Measurements from ENCODE around the gene IDH2. TPM values are rescaled to one million over a fixed set of nuclear protein-coding genes. Genes with fewer than 3 reads are reported as not detected.
"Not testable (repeated sequence)": the region's sequence is repeated elsewhere in the genome, so short reads cannot be mapped to it uniquely, and the experiment has no call there.

Gene IDH2
- total RNA-seq, 4 donors from 2014 or later, result 29.4 to 49.6 (median 33.5) TPM

DNA sequence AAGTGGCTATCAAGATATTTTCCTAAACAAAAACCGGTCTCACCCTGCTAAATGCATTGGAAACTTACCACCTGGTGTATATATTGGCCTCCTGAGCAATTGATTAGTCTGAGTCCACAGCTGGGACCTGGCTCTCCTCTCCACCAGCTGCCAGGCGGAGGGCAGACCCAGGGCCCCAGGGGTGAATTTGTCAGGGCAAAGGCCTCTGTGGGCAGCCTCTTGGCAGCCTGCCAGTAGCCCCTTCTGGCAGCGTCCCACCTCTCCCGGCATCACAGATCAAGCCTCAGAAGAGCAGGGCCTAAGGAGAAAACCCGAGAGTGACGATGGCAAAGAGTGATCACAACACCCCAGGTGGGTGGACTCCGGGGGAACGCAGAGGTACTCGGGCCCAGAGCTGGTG is 43.0 kb upstream of the IDH2 start:
- H3K4me1 ChIP-seq, result peaks cover 0 to 21% of the 10 kb centered on the region in 2 donors
- WGBS, 2 donors, result 64 to 72% methylated on average over 9 of the region's 9 CpGs
- DNase-seq, result no peak
- H3K27me3 ChIP-seq, result no peaks in the 10 kb centered on the region
- TF ChIP-seq, protein P1, sequence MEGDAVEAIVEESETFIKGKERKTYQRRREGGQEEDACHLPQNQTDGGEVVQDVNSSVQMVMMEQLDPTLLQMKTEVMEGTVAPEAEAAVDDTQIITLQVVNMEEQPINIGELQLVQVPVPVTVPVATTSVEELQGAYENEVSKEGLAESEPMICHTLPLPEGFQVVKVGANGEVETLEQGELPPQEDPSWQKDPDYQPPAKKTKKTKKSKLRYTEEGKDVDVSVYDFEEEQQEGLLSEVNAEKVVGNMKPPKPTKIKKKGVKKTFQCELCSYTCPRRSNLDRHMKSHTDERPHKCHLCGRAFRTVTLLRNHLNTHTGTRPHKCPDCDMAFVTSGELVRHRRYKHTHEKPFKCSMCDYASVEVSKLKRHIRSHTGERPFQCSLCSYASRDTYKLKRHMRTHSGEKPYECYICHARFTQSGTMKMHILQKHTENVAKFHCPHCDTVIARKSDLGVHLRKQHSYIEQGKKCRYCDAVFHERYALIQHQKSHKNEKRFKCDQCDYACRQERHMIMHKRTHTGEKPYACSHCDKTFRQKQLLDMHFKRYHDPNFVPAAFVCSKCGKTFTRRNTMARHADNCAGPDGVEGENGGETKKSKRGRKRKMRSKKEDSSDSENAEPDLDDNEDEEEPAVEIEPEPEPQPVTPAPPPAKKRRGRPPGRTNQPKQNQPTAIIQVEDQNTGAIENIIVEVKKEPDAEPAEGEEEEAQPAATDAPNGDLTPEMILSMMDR (IDR thresholded peaks at IDR 0.05), result no peak
- TF ChIP-seq POLR2A (IDR thresholded peaks at IDR 0.05), result no peak
- H3K36me3 ChIP-seq, result no peaks in the 10 kb centered on the region
- H3K9me3 ChIP-seq, result no peaks in the 10 kb centered on the region
- H3K4me3 ChIP-seq (replicated peaks in 1 of 3), result no peak overlapping the region
- H3K27ac ChIP-seq, result no peak overlapping the region
- intact Hi-C loops (cut with DNase I), result no loop called here

DNA sequence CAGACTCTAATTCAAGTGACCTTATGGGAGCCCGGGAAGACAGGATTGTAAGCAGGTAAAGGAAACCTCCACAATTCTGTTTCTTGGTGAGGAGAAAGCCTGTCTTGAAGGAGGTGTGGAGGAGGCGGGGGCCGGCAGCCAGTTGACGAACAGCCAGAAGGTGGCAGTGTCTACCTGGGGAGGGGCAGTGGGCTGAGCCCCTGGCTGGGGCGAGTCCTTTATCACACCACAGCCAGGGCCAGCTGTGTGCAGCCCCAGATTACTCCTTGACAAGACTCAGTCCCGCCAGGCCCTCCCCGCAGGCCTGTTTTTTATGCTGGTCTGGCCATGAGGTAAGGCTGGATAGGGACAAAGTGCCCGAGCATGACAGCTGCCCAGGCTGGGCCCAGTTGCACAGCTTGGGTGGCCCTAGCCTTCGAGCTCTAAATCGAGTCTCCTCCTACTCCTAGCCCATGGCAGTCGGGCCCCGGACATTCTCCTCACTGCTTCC is 40.9 kb upstream of the IDH2 start:
- Histone ChIP-seq H3K27me3 (no peaks in the 10 kb centered on the region), H3K4me3 (replicated peaks in 1 of 3) (no peak overlapping the region), H3K4me1 (peaks cover 6 to 22% of the 10 kb centered on the region in 2 donors), H3K9me3 (no peaks in the 10 kb centered on the region), H3K27ac (peak overlapping the region; percentile 31 to 77 (median 61)), H3K36me3 (no peaks in the 10 kb centered on the region)
- WGBS, 2 donors, result 17 to 20% methylated on average over 10 to 12 of the region's 12 CpGs
- DNase-seq, result peak; percentile 80 to 84
- no peak for TF ChIP-seq POLR2A (IDR thresholded peaks at IDR 0.05)
- TF ChIP-seq, protein P1 (IDR thresholded peaks at IDR 0.05), result peak in 5 of 6 experiments; percentile 23 to 75 (median 63)
- intact Hi-C loops (cut with DNase I), result no loop called here

DNA sequence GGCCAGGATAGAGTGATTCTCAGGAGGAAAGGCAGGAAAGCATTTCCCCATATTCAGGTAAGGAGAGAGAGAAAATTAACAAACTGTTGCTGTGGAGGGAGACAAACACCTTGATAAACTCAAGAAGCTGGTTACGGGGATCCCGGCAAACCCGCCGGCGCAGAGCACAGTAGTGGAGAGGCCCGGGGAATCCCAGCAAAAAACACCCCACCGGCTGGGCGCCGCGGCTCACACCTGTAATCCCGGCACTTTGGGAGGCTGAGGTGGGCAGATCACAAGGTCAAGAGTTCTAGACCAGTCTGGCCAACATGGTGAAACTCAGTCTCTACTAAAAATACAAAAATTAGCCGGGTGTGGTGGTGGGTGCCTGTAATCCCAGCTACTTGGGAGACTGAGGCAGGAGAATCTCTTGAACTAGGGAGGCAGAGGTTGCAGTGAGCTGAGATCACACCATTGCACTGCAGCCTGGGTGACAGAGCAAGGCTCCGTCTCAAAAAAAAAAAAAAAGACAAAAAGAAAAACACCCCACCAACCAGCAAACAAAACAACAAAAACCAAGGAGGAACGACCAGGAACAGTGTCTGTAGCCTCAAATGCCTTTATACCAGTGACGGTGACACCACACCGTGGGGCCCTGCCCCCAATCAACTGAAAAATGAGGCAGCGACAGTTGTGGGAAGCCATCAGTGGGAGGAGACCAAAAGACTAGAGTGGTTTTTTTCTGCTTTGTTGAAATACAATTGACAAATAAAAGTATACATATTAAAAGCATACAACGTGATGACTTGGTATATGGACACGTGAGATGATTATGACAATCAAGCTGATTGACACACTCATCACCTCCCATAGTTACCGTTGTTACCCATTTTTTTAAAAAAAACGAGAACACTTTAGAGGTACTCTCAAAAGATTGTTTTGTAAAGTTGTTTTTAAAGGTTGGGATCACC is 40.2 kb upstream of the IDH2 start:
- WGBS, 2 donors, result 71 to 82% methylated on average over 16 to 21 of the region's 21 CpGs
- peaks cover 13 to 29% of the 10 kb centered on the region in 2 donors for H3K4me1 ChIP-seq

DNA sequence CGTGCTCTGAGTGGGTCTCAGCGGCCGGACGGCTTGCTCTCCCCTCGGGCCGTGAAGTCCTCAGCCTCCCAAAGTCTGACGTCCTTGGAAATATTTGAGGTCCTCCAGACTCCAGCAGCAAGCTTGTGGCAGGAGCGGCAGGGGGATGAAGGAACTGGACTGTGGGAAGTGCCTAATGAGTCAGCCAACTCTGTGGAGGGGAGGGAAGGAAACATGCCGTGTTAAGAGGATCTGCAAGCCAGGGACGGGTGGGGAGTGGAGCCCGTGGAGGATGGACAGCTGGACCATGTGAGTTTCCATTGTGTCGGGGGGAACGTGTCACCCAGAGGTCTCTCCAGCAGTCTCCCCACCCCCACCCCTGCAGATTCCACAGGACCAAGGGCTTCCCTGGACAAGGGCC is 39.4 kb upstream of the IDH2 start:
- DNase-seq, result no peak
- intact Hi-C loops (cut with DNase I), result no loop called here
- Histone ChIP-seq H3K36me3 (no peaks in the 10 kb centered on the region), H3K27ac (no peak overlapping the region), H3K4me1 (peaks cover 14 to 29% of the 10 kb centered on the region in 2 donors), H3K9me3 (no peaks in the 10 kb centered on the region), H3K27me3 (no peaks in the 10 kb centered on the region), H3K4me3 (replicated peaks in 1 of 3) (no peak overlapping the region)
- 55 to 72% methylated on average over 13 of the region's 13 CpGs for WGBS, 2 donors
- no peak for TF ChIP-seq POLR2A (IDR thresholded peaks at IDR 0.05)
- TF ChIP-seq, protein P1 (IDR thresholded peaks at IDR 0.05), result no peak

More for the DNA sequence above, 40.2 kb upstream of the IDH2 start:
- Histone ChIP-seq H3K27me3 (no peaks in the 10 kb centered on the region), H3K9me3 (no peaks in the 10 kb centered on the region), H3K36me3 (no peaks in the 10 kb centered on the region), H3K4me3 (replicated peaks in 1 of 3) (no peak overlapping the region), H3K27ac (peak overlapping the region; percentile 31 to 77 (median 61))
- no peak for TF ChIP-seq POLR2A (IDR thresholded peaks at IDR 0.05)
- TF ChIP-seq, protein P1 (IDR thresholded peaks at IDR 0.05), result no peak
- DNase-seq, result no peak
- intact Hi-C loops (cut with DNase I), result no loop called here

DNA sequence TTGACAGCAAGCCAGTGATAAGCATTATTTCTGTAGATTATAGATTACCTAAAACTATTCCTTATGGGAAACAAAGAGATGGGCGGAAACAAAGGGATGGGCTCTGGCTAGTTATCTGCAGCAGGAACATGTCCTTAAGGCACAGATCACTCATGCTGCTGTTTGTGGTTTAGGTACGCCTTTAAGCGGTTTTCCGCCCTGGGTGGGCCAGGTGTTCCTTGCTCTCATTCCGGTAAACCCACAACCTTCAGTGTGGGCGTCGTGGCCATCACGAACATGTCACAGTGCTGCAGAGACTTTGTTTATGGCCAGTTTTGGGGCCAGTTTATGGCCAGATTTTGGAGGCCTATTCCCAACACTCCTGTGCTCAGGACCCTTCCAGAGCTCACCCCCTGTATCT is 37.3 kb upstream of the IDH2 start:
- H3K27me3 ChIP-seq; H3K4me3 ChIP-seq (replicated peaks in 1 of 3); DNase-seq; H3K36me3 ChIP-seq; H3K9me3 ChIP-seq; intact Hi-C loops (cut with DNase I): not testable (repeated sequence)
- peaks cover 14 to 29% of the 10 kb centered on the region in 2 donors for H3K4me1 ChIP-seq
- H3K27ac ChIP-seq, result peak overlapping the region in 1 of 3 donors; percentile 36
- 95 to 98% methylated on average over 8 of the region's 8 CpGs for WGBS, 2 donors
